ENCODE results near the gene SLC7A14.

DNA sequence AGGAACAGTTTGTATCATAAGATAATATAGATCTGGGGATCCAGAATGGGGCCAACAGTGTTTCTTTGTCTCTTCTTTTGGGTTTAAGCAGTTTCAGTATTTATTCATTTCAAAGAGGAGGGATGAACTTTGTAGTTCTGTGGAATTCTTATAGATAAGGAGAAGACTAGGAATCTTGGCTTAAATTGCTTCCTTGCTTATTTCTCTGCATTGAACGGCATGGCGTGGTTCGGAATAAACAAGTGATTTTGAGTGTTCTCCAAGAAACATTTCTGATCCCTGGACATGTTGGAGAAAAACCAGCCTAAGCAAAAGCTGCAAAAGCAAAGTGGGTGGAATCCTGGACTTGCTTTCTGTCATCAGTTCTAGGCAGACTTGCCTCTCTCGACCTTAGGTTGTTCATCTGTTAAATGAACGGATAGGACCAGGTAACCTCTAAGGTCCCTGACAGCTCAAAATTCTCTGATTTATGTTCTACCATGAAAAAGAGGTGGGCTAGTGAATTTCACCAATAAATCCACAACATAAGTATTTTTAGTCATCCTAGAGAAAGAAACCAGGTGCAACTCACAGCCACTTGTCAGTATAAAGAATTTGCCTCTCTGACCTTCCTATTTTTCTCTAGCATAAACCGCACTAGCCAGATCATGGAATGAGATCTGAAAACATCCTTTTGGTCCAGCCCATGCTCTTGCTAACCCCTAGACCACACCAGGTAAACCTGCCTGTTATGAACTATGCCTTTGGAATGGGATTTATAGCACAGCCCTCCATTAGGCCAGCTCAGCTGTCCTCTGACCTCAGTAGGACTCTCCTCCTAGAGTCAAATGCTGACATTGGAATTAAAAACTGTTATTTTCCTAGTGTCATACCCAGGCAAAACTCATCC lies 88.4 kb downstream of the SLC7A14 start:
- TF ChIP-seq CTCF (IDR thresholded peaks at IDR 0.05 in 2 of 3, conservative IDR thresholded peaks at IDR 0.05 in 1 of 3; ENCODE audit: borderline replicate concordance in 1 of 3, insufficient read depth in 1 of 3, low read depth in 2 of 3, low read length in 2 of 3) (no peak), POLR2A (IDR thresholded peaks at IDR 0.05; ENCODE audit: borderline replicate concordance, extremely low read depth, insufficient read depth, insufficient read length) (no peak), EZH2 (IDR thresholded peaks at IDR 0.05) (no peak), SRF (IDR thresholded peaks at IDR 0.05; ENCODE audit: low read depth) (no peak), JUND (IDR thresholded peaks at IDR 0.05) (no peak)
- TF ChIP-seq, protein P1, sequence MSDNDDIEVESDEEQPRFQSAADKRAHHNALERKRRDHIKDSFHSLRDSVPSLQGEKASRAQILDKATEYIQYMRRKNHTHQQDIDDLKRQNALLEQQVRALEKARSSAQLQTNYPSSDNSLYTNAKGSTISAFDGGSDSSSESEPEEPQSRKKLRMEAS (IDR thresholded peaks at IDR 0.05): no peak
